ENCODE results near the gene KRTAP10-8. TPM values are rescaled to one million over a fixed set of nuclear protein-coding genes. Genes with fewer than 3 reads are reported as not detected.

The KRTAP10-8 gene
- polyA plus RNA-seq, 1 experiment: not detected

DNA sequence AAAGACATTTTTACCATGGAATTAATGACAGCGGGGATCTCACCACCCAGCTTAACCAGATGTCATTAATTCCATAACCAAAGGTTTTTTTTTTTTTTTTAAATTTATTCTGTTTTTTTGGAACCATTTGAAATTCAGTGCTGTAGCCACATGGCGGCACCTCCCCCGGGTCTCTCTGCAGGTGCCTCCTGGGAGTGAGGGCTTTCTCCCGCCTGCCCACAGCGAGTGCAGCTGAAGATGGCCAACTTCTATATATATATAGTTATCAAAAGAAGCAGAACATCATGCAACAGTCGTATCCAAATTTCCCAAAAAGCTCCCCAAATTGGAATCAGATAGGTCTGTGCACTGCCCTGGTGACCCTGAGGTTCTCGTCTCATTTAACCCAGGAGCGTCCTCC, 3.6 kb downstream of the KRTAP10-8 start:
- TF ChIP-seq, protein P1, sequence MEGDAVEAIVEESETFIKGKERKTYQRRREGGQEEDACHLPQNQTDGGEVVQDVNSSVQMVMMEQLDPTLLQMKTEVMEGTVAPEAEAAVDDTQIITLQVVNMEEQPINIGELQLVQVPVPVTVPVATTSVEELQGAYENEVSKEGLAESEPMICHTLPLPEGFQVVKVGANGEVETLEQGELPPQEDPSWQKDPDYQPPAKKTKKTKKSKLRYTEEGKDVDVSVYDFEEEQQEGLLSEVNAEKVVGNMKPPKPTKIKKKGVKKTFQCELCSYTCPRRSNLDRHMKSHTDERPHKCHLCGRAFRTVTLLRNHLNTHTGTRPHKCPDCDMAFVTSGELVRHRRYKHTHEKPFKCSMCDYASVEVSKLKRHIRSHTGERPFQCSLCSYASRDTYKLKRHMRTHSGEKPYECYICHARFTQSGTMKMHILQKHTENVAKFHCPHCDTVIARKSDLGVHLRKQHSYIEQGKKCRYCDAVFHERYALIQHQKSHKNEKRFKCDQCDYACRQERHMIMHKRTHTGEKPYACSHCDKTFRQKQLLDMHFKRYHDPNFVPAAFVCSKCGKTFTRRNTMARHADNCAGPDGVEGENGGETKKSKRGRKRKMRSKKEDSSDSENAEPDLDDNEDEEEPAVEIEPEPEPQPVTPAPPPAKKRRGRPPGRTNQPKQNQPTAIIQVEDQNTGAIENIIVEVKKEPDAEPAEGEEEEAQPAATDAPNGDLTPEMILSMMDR (IDR thresholded peaks at IDR 0.05; ENCODE audit: insufficient read depth, low read depth, low read length): no peak
- H3K27me3 ChIP-seq (ENCODE audit: control insufficient read depth, insufficient read depth, low read length): no peaks in the 10 kb centered on the region
- no peak for DNase-seq (ENCODE audit: low read depth)
- POLR2A ChIA-PET: no interaction called here
- no peaks in the 10 kb centered on the region for H3K36me3 ChIP-seq (ENCODE audit: control insufficient read depth, insufficient read depth, low read length)
- CTCF ChIA-PET: no interaction called here
- no peak overlapping the region for H3K4me3 ChIP-seq (ENCODE audit: low read depth, low read length)

DNA sequence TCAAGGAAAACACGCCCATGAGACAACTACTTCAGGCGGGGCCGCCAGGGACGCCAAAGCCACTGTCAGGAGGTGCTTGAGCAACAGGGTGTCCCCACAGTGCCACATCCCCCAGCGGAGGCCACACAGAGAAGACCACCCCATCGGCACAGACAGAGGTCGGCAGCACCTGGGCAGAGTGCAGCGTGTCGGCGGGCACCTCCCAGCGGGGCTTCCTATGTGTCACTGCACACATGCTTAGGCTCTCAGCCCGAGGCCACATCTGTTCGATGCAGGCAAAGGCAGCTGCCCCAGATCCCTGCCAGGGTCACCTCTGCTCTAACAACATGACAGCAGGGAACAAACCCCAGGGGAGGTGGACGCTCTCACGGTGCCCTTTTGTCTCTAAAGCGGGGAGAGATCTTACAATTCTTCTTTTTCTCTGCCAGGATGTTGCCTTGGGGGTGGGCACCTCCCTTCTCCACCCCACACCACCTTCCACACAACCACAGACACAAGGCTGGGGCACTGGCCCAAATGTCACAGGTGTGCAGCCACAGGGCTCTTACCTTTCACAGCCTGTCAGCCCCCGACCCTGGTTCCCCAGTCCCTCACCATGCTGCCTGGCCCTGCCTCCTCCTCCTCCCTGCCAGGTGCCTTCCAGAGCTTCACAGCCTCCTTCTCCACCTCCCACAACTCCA, 4.2 kb downstream of the KRTAP10-8 start:
- CTCF ChIA-PET: no interaction called here
- no peaks in the 10 kb centered on the region for H3K27me3 ChIP-seq (ENCODE audit: control insufficient read depth, insufficient read depth, low read length)
- TF ChIP-seq, protein P1 (IDR thresholded peaks at IDR 0.05; ENCODE audit: insufficient read depth, low read depth, low read length): no peak
- no peak for DNase-seq (ENCODE audit: low read depth)
- no peak overlapping the region for H3K4me3 ChIP-seq (ENCODE audit: low read depth, low read length)
- no peaks in the 10 kb centered on the region for H3K36me3 ChIP-seq (ENCODE audit: control insufficient read depth, insufficient read depth, low read length)
- POLR2A ChIA-PET: no interaction called here

DNA sequence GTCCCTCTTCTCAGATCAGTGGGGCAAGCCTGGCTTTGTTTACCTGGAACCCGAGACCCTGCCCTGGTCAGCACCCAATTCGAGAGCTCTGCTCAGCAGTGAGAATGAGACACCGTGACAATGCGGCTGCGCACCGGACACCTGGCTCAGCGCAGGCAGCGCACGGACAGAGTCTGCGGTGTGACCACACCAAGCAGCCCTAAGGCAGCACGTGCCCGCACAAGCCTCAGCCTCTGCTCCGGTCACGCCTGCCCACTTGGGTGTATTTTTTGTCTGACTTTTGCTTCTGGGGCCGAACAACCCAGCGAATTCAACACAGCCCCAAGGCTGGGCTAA, 4.7 kb downstream of the KRTAP10-8 start:
- no peak for DNase-seq (ENCODE audit: low read depth)
- ChIA-PET CTCF (no interaction called here), POLR2A (no interaction called here)

DNA sequence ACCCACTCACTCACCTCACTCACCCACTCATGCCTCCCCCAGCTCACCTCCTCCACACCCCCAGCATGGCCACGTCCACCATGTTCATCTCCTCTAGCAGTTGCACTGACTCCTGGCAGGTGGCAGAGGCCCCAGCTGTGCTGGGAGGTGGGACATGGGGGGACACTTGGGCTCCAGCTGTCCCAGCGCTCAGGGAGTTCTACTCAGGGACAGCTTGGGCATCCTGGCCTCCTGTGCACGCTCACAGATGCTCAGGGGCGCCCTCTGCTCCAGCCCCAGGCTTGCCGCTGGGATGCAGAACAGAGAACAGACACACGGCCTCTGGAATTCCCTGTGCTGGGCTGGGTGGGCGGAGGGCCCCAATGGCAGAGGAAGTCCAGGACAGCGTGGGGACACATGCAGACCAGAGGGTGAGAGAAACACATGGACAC, 5.2 kb downstream of the KRTAP10-8 start:
- no peak overlapping the region for H3K4me3 ChIP-seq (ENCODE audit: low read depth, low read length)
- TF ChIP-seq, protein P1 (IDR thresholded peaks at IDR 0.05; ENCODE audit: insufficient read depth, low read depth, low read length): no peak
- H3K36me3 ChIP-seq (ENCODE audit: control insufficient read depth, insufficient read depth, low read length): no peaks in the 10 kb centered on the region
- no peak for DNase-seq (ENCODE audit: low read depth)
- H3K27me3 ChIP-seq (ENCODE audit: control insufficient read depth, insufficient read depth, low read length): no peaks in the 10 kb centered on the region
- POLR2A ChIA-PET: no interaction called here
- CTCF ChIA-PET: no interaction called here

More for the DNA sequence above, 4.7 kb downstream of the KRTAP10-8 start:
- no peaks in the 10 kb centered on the region for H3K27me3 ChIP-seq (ENCODE audit: control insufficient read depth, insufficient read depth, low read length)
- H3K4me3 ChIP-seq (ENCODE audit: low read depth, low read length): no peak overlapping the region
- no peaks in the 10 kb centered on the region for H3K36me3 ChIP-seq (ENCODE audit: control insufficient read depth, insufficient read depth, low read length)
- TF ChIP-seq, protein P1 (IDR thresholded peaks at IDR 0.05; ENCODE audit: insufficient read depth, low read depth, low read length): no peak

DNA sequence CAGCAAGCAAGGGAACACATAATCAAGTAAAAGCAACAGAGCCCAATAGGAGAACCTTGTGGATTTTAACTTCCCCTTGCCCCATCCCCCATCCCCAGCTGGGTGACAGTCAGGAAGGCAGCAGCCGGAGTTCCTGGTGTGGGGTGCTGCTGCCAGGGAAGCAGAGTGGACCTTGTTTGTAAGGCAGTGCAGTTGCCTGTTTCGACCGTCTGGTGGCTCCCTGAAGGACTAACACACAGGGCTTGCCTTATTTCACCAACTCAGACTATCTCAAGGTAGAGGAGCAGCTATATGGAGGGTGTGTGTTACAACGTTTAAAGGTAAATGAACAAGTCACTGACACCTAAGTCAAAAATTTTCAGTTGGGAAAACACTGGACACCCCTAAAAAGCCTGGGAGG, 6.6 kb downstream of the KRTAP10-8 start:
- DNase-seq (ENCODE audit: low read depth): no peak
- no peaks in the 10 kb centered on the region for H3K27me3 ChIP-seq (ENCODE audit: control insufficient read depth, insufficient read depth, low read length)
- no peaks in the 10 kb centered on the region for H3K36me3 ChIP-seq (ENCODE audit: control insufficient read depth, insufficient read depth, low read length)
- ChIA-PET POLR2A (no interaction called here), CTCF (interaction anchor here (1.0 kb wide), 1 partner anchor 175 kb away, joined by 6 read pairs; no protein-coding TSS in a partner anchor)
- no peak overlapping the region for H3K4me3 ChIP-seq (ENCODE audit: low read depth, low read length)
- TF ChIP-seq, protein P1 (IDR thresholded peaks at IDR 0.05; ENCODE audit: insufficient read depth, low read depth, low read length): no peak; the same call in 1 of the 2 replicates
